H1 (cell line): ENCODE measurements around the gene APOM. TPM values are rescaled to one million over a fixed set of nuclear protein-coding genes. Genes with fewer than 3 reads are reported as not detected.
A peak's percentile ranks its signal among the peaks of the same experiment; 100 is the strongest.

Experiments
- CTCF ChIA-PET: fragments of 300-600 bp; sonication (Branson Sonifier 250); formaldehyde crosslinking; loops from one replicate; lab custom pipeline; 2021; ENCODE audit not compliant: partially characterized antibody; lab: Charles Lee
- POLR2A ChIA-PET: fragments of 300-600 bp; sonication (Branson Sonifier 250); formaldehyde crosslinking; loops from one replicate; lab custom pipeline; 2021; ENCODE audit warnings: inconsistent platforms; ENCODE audit not compliant: partially characterized antibody; lab: Charles Lee
- DNase-seq, 2 experiments: peaks; one replicate each; pipeline versions ENCODE4 v3.0.0 to v3.0.0-alpha.2; 2010 to 2022; ENCODE audit warnings: low spot score in 2 of 2, low read depth in 1 of 2, mixed read lengths in 1 of 2
- FAIRE-seq: peaks from 2 replicates; lab custom pipeline; 2011; peaks lifted over from hg19 to GRCh38; lab: Jason Lieb, UNC
- H2AFZ ChIP-seq: 2 replicates; pipeline ENCODE4 v1.8.1; 2012; ENCODE audit warnings: low read length, inconsistent platforms
- H2AK5ac ChIP-seq: 2 replicates; pipeline ENCODE4 v1.6.1; 2013; ENCODE audit warnings: low read depth, low read length
- H2BK120ac ChIP-seq: replicated peaks from 2 replicates; pipeline ENCODE3; 2013; ENCODE audit warnings: low read depth, low read length, inconsistent platforms
- H2BK12ac ChIP-seq: 2 replicates; pipeline ENCODE4 v1.6.1; 2013; ENCODE audit warnings: low read depth, low read length
- H2BK15ac ChIP-seq: 2 replicates; pipeline ENCODE4 v1.6.1; 2013; ENCODE audit warnings: low read length
- H2BK20ac ChIP-seq: 2 replicates; pipeline ENCODE4 v1.6.1; 2013; ENCODE audit warnings: low read length
- H2BK5ac ChIP-seq: 2 replicates; pipeline ENCODE4 v1.6.1; 2013; ENCODE audit warnings: low read depth, low read length
- H3K14ac ChIP-seq: 2 replicates; pipeline ENCODE4 v1.6.1; 2013; ENCODE audit warnings: inconsistent platforms; ENCODE audit not compliant: insufficient read length
- H3K18ac ChIP-seq: 2 replicates; pipeline ENCODE4 v1.6.1; 2013; ENCODE audit warnings: low read length; ENCODE audit errors: extremely low read depth
- H3K23ac ChIP-seq: 2 replicates; pipeline ENCODE4 v1.6.1; 2013; ENCODE audit warnings: inconsistent platforms; ENCODE audit not compliant: insufficient read length
- H3K23me2 ChIP-seq: 2 replicates; pipeline ENCODE4 v1.6.1; 2013; ENCODE audit warnings: low read depth, low read length
- H3K27ac ChIP-seq: 2 replicates; pipeline ENCODE4 v1.6.1; 2011; ENCODE audit warnings: low read depth, low read length, inconsistent platforms
- H3K27me3 ChIP-seq, 4 experiments: replicated peaks in 1 of 4; 1 replicate in 1 of 4; 2 replicates in 3 of 4; pipeline versions ENCODE4 v1.6.1 to v1.8.1; 2011 to 2013; ENCODE audit warnings: low read length in 3 of 4, mild to moderate bottlenecking in 3 of 4, inconsistent platforms in 2 of 4, mixed read lengths in 2 of 4, moderate library complexity in 1 of 4; ENCODE audit not compliant: control insufficient read depth in 3 of 4, insufficient read depth in 3 of 4; ENCODE audit errors: extremely low read depth in 1 of 4
- H3K36me3 ChIP-seq, 4 experiments: 2 replicates each; pipeline versions ENCODE4 v1.6.1 to v1.8.1; 2011 to 2013; ENCODE audit warnings: mild to moderate bottlenecking in 4 of 4, low read length in 3 of 4, moderate library complexity in 2 of 4, control low read depth in 1 of 4, inconsistent platforms in 1 of 4; ENCODE audit not compliant: insufficient read depth in 4 of 4, control insufficient read depth in 2 of 4
- H3K4ac ChIP-seq: replicated peaks from 2 replicates; pipeline ENCODE3; 2013; ENCODE audit warnings: low read length, low read depth, mixed read lengths, inconsistent platforms; ENCODE audit not compliant: insufficient read length
- H3K4me1 ChIP-seq, 4 experiments: replicated peaks in 1 of 4; 1 replicate in 1 of 4; 2 replicates in 3 of 4; pipeline versions ENCODE4 v1.6.1 to v1.8.1; 2011 to 2013; ENCODE audit warnings: low read length in 3 of 4, inconsistent platforms in 2 of 4, mixed read lengths in 1 of 4; ENCODE audit not compliant: insufficient read depth in 4 of 4, control insufficient read depth in 3 of 4
- H3K4me2 ChIP-seq, 2 experiments: 2 replicates each; pipeline versions ENCODE4 v1.6.1 to v1.8.1; 2011 to 2013; ENCODE audit warnings: low read depth in 2 of 2, low read length in 2 of 2, control low read depth in 1 of 2, inconsistent platforms in 1 of 2, mild to moderate bottlenecking in 1 of 2; ENCODE audit not compliant: insufficient read depth in 1 of 2
- H3K4me3 ChIP-seq, 4 experiments: fragments of 200-600, 300-600 bp in 1 of 4; sonication (generic), shearing (Covaris generic), sonication (Bioruptor Twin) in 1 of 4; 2 replicates each; pipeline versions ENCODE4 v1.5.1 to v1.8.1; 2011 to 2016; ENCODE audit warnings: low read length in 4 of 4, low read depth in 3 of 4, control low read depth in 2 of 4, inconsistent platforms in 2 of 4, mild to moderate bottlenecking in 2 of 4, mixed read lengths in 1 of 4, moderate library complexity in 1 of 4; ENCODE audit not compliant: insufficient read depth in 2 of 4; ENCODE audit errors: extremely low read depth in 1 of 4
- H3K56ac ChIP-seq: replicated peaks from 2 replicates; pipeline ENCODE3; 2013; ENCODE audit warnings: low read depth, mild to moderate bottlenecking, mixed read lengths, low read length, inconsistent platforms; ENCODE audit not compliant: insufficient read length
- H3K79me1 ChIP-seq: 2 replicates; pipeline ENCODE4 v1.6.1; 2013; ENCODE audit warnings: low read depth, low read length, control low read depth
- H3K79me2 ChIP-seq, 2 experiments: 2 replicates each; pipeline versions ENCODE4 v1.6.1 to v1.8.1; 2012 to 2013; ENCODE audit warnings: low read length in 2 of 2, mild to moderate bottlenecking in 2 of 2, inconsistent platforms in 1 of 2; ENCODE audit not compliant: insufficient read depth in 2 of 2, control insufficient read depth in 1 of 2
- H3K9ac ChIP-seq, 4 experiments: replicated peaks in 1 of 4; 1 replicate in 1 of 4; 2 replicates in 3 of 4; pipeline versions ENCODE4 v1.6.1 to v1.8.1; 2011 to 2013; ENCODE audit warnings: low read depth in 3 of 4, low read length in 3 of 4, control low read depth in 2 of 4, mild to moderate bottlenecking in 2 of 4, moderate library complexity in 2 of 4, inconsistent platforms in 1 of 4; ENCODE audit errors: extremely low read depth in 1 of 4
- H3K9me3 ChIP-seq, 2 experiments: 2 replicates each; pipeline versions ENCODE4 v1.6.1 to v1.8.1; 2012 to 2013; ENCODE audit warnings: mild to moderate bottlenecking in 2 of 2, moderate library complexity in 2 of 2, control low read depth in 1 of 2, inconsistent platforms in 1 of 2, low read depth in 1 of 2, low read length in 1 of 2, mixed read lengths in 1 of 2; ENCODE audit not compliant: insufficient read depth in 2 of 2
- H4K20me1 ChIP-seq, 2 experiments: replicated peaks in 1 of 2; 2 replicates each; pipeline versions ENCODE3 to v1.8.1; 2011 to 2013; ENCODE audit warnings: inconsistent platforms in 2 of 2, low read length in 2 of 2, mild to moderate bottlenecking in 1 of 2; ENCODE audit not compliant: insufficient read depth in 2 of 2, control insufficient read depth in 1 of 2
- H4K5ac ChIP-seq: 2 replicates; pipeline ENCODE4 v1.6.1; 2013; ENCODE audit warnings: low read length, low read depth, mixed read lengths, inconsistent platforms; ENCODE audit not compliant: insufficient read length
- H4K8ac ChIP-seq: 2 replicates; pipeline ENCODE4 v1.8.0; 2013; ENCODE audit warnings: mild to moderate bottlenecking, moderate library complexity, low read length, inconsistent platforms; ENCODE audit not compliant: insufficient read depth; ENCODE audit errors: extremely low read depth
- H4K91ac ChIP-seq: replicated peaks from 2 replicates; pipeline ENCODE3; 2013; ENCODE audit warnings: low read length, mixed read lengths, inconsistent platforms; ENCODE audit not compliant: insufficient read length
- BACH1 ChIP-seq: IDR thresholded peaks from 2 replicates; pipeline ENCODE4 v1.6.1; 2012; ENCODE audit warnings: low read length, improper control_type of control experiment
- E2F6 ChIP-seq: IDR thresholded peaks from 2 replicates; pipeline ENCODE4 v1.6.1; 2012; ENCODE audit warnings: inconsistent platforms
- EP300 ChIP-seq, 2 experiments: IDR thresholded peaks; 1 replicate in 1 of 2; 2 replicates in 1 of 2; pipeline ENCODE4 v1.6.1; 2011 to 2012; ENCODE audit warnings: low read depth in 2 of 2, low read length in 2 of 2, mild to moderate bottlenecking in 2 of 2, borderline replicate concordance in 1 of 2, inconsistent platforms in 1 of 2, moderate library complexity in 1 of 2
- GTF2F1 ChIP-seq: IDR thresholded peaks from 2 replicates; pipeline ENCODE4 v1.6.1; 2012; ENCODE audit warnings: low read depth, low read length, improper control_type of control experiment, borderline replicate concordance
- KDM1A ChIP-seq: fragments of 200-600, 300-600 bp; sonication (generic); IDR thresholded peaks from 2 replicates; pipeline ENCODE4 v1.7.1; 2016; ENCODE audit warnings: mild to moderate bottlenecking, low read length, borderline replicate concordance
- NRF1 ChIP-seq: IDR thresholded peaks from 2 replicates; pipeline ENCODE4 v1.6.1; 2011; ENCODE audit warnings: mild to moderate bottlenecking, low read depth, low read length, improper control_type of control experiment
- RFX5 ChIP-seq: IDR thresholded peaks from 2 replicates; pipeline ENCODE4 v1.6.1; 2011; ENCODE audit warnings: low read depth, low read length, improper control_type of control experiment, borderline replicate concordance
- SIX5 ChIP-seq: IDR thresholded peaks from 2 replicates; pipeline ENCODE4 v1.6.1; 2011; ENCODE audit warnings: mild to moderate bottlenecking, low read depth, low read length
- SRF ChIP-seq: IDR thresholded peaks from 2 replicates; pipeline ENCODE4 v1.6.1; 2011; ENCODE audit warnings: mild to moderate bottlenecking, low read depth, low read length, moderate library complexity
- TAF7 ChIP-seq: optimal IDR thresholded peaks from 2 replicates; pipeline ENCODE3; 2011; ENCODE audit warnings: low read depth, mild to moderate bottlenecking, inconsistent platforms, low read length, moderate library complexity, borderline replicate concordance
- WGBS, 2 experiments: shearing (Covaris generic) in 1 of 2; methylation state at CpG; one replicate each; pipeline versions ENCODE4 v1.1.6 to v1.1.7; 2013 to 2015; ENCODE audit warnings: low lambda C conversion rate in 2 of 2, mixed read lengths in 2 of 2, inconsistent platforms in 1 of 2, low coverage in 1 of 2, missing lambda C conversion rate in 1 of 2; ENCODE audit not compliant: insufficient replicate concordance in 2 of 2, insufficient coverage in 1 of 2, insufficient read length in 1 of 2; ENCODE audit errors: extremely low coverage in 1 of 2, missing lambda C conversion rate in 1 of 2; 5-methylcytosine and 5-hydroxymethylcytosine counted together
- polyA plus RNA-seq, 7 experiments: library from polyadenylated mRNA; depleted of rRNA in 3 of 7; stranded (reverse) in 5 of 7; unstranded in 2 of 7; fragments of >200 nt in 5 of 7; fragments of 200-250 nt in 2 of 7; gene quantifications; 1 replicate in 5 of 7; 2 replicates in 1 of 7; 4 replicates in 1 of 7; pipeline versions ENCODE4 v1.2.1 to v1.2.3, GENCODE V29; 2011 to 2013; ENCODE audit warnings: missing spikeins in 2 of 7, mixed read lengths in 2 of 7
- total RNA-seq: library from RNA; stranded (reverse); fragmentation: NEBNext Ultra II Directional; extraction: Animal tissue kit (Norgen Biotek cat#: 25700); gene quantifications from 2 replicates; pipeline ENCODE4 v1.2.1, GENCODE V29; 2021

APOM gene
- total and polyA plus RNA-seq, 2 of the 8 experiments (the other 6 are each of a cell fraction or from before 2014, with no cell fraction given), result 3.4 to 12.0 TPM

- peak within 1 kb of the TSS; percentile 98 for H3K18ac ChIP-seq
- no peaks in the 10 kb centered on the region for H3K27me3 ChIP-seq
- peak within 1 kb of the TSS; percentile 96 for H3K4ac ChIP-seq
- H3K4me2 ChIP-seq, result peak within 1 kb of the TSS; percentile 74 to 85
- 0 out of 4 replicates have a peak, but pooled peaks cover 0 to under 1% of the 10 kb centered on the region in 2 experiments for H3K9me3 ChIP-seq
- 3% methylated on average over 32 of the region's 63 CpGs; no CpG with 5 or more reads in 1 of the 2 experiments for WGBS, 2 experiments
- no peak within 1 kb of the TSS for H3K14ac ChIP-seq
- H2AFZ ChIP-seq, result peak within 1 kb of the TSS; percentile 25; the same call in 1 of the 2 replicates
- no peak within 1 kb of the TSS for H3K23ac ChIP-seq
- ChIA-PET POLR2A (interaction anchor here (0.6 to 25.5 kb wide), 28 partner anchors 7 to 232 kb away, joined by 3 to 883 read pairs (median 4); partner anchors contain the start of genes AIF1, APOM, ATP6V1G2 and BAG6), CTCF (interaction anchor here (0.5 to 3.8 kb wide), 10 partner anchors 12 to 168 kb away, joined by 3 to 38 read pairs (median 4); partner anchors contain the start of genes APOM and BAG6)
- peak within 1 kb of the TSS; percentile 94 for H4K91ac ChIP-seq
- peaks cover 27 to 54% (median 42%) of the 10 kb centered on the region in 4 experiments for H3K36me3 ChIP-seq
- peaks cover 0 to 12% (median 4%) of the 10 kb centered on the region in 4 experiments; a peak in 5 of 7 replicates for H3K4me1 ChIP-seq
- H2AK5ac ChIP-seq, result no peak within 1 kb of the TSS
- peak within 1 kb of the TSS; percentile 91 for H2BK5ac ChIP-seq
- peak; percentile 88 to 91 for DNase-seq
- H3K79me1 ChIP-seq, result peaks cover 9% of the 10 kb centered on the region
- peaks cover 0 to 41% of the 10 kb centered on the region in 2 experiments; a peak in 3 of 4 replicates for H3K79me2 ChIP-seq
- H3K56ac ChIP-seq, result peak within 1 kb of the TSS; percentile 43
- peak within 1 kb of the TSS; percentile 94 for H4K8ac ChIP-seq
- H2BK12ac ChIP-seq, result peak within 1 kb of the TSS; percentile 30; the same call in 1 of the 2 replicates
- no peak for FAIRE-seq
- no peak within 1 kb of the TSS for H2BK20ac ChIP-seq
- H4K5ac ChIP-seq, result peak within 1 kb of the TSS; percentile 92
- H2BK15ac ChIP-seq, result peak within 1 kb of the TSS; percentile 93; the same call in 1 of the 2 replicates
- H2BK120ac ChIP-seq, result no peak within 1 kb of the TSS
- H3K9ac ChIP-seq, result peak within 1 kb of the TSS; percentile 80 to 95 (median 90)
- H3K23me2 ChIP-seq, result peaks cover 10% of the 10 kb centered on the region
- H3K4me3 ChIP-seq, result peak within 1 kb of the TSS; percentile 88 to 94 (median 91)
- H3K27ac ChIP-seq, result peak within 1 kb of the TSS; percentile 97
- H4K20me1 ChIP-seq, result peaks cover 7 to 11% of the 10 kb centered on the region in 2 experiments
- TF ChIP-seq SRF, result peak; percentile 42; the same call in 1 of the 2 replicates
- TF ChIP-seq TAF7, result peak; percentile 94
- no peak for TF ChIP-seq RFX5
- TF ChIP-seq KDM1A, result no peak
- TF ChIP-seq SIX5, result peak; percentile 88
- TF ChIP-seq EP300 (IDR thresholded peaks at IDR 0.05; ENCODE audit: borderline replicate concordance in 1 of 2, low read depth in 2 of 2, low read length in 2 of 2), result no peak
- no peak for TF ChIP-seq NRF1
- TF ChIP-seq GTF2F1, result no peak; the same call in none of the 2 replicates
- no peak for TF ChIP-seq BACH1
- TF ChIP-seq E2F6, result no peak
Measured at GRCh38 chr6:31665501-31666336, 10.0 kb downstream of the APOM start, which contains the start of gene CSNK2B. Gene CSNK2B, plus strand, starts transcription at chr6:31666080. Its CDS starts 752 bp downstream, at chr6:31666832.
